ENCODE data around the gene POLN. TPM values are rescaled to one million over a fixed set of nuclear protein-coding genes. Genes with fewer than 3 reads are reported as not detected.
A peak's percentile ranks its signal among the peaks of the same experiment; 100 is the strongest.

The POLN gene
- total RNA-seq, 3 donors from 2014 or later = 1.4 to 4.6 (median 1.4) TPM

DNA sequence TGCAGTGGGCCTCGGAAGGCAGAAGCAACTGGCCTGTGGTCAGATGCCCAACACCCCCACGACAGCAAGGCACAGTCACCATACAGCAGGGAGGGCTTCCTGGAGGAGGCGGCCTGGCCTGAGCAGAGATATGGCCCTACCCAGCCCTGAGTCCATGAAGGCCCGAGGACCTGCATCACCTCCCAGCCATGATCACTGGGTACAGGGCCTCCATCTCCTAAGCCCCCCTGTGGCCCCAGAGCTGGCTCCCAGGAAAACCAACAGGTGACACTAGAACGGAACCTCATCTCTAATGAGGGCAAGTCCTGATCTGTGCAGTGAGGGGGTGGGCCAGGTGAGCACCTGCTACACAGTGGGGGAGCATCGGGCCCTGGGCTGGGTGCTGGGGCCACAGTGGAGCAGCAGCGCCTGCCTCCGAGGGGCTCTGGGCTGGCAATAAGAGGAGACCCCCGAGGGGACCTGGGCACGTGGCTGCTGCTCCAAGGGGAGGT is 46.2 kb upstream of the POLN start:
- peak in 2 of 3 donors; percentile 16 to 27 for DNase-seq
- TF ChIP-seq, protein P1, sequence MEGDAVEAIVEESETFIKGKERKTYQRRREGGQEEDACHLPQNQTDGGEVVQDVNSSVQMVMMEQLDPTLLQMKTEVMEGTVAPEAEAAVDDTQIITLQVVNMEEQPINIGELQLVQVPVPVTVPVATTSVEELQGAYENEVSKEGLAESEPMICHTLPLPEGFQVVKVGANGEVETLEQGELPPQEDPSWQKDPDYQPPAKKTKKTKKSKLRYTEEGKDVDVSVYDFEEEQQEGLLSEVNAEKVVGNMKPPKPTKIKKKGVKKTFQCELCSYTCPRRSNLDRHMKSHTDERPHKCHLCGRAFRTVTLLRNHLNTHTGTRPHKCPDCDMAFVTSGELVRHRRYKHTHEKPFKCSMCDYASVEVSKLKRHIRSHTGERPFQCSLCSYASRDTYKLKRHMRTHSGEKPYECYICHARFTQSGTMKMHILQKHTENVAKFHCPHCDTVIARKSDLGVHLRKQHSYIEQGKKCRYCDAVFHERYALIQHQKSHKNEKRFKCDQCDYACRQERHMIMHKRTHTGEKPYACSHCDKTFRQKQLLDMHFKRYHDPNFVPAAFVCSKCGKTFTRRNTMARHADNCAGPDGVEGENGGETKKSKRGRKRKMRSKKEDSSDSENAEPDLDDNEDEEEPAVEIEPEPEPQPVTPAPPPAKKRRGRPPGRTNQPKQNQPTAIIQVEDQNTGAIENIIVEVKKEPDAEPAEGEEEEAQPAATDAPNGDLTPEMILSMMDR (IDR thresholded peaks at IDR 0.05) = no peak
- H3K4me3 ChIP-seq = no peak overlapping the region
- H3K4me1 ChIP-seq (ENCODE audit: low read depth) = no peaks in the 10 kb centered on the region
- H3K9me3 ChIP-seq = no peaks in the 10 kb centered on the region
- intact Hi-C loops (cut with DNase I, micrococcal nuclease) = no loop called here
- H3K36me3 ChIP-seq (ENCODE audit: low read depth) = no peaks in the 10 kb centered on the region
- no peak for ATAC-seq

DNA sequence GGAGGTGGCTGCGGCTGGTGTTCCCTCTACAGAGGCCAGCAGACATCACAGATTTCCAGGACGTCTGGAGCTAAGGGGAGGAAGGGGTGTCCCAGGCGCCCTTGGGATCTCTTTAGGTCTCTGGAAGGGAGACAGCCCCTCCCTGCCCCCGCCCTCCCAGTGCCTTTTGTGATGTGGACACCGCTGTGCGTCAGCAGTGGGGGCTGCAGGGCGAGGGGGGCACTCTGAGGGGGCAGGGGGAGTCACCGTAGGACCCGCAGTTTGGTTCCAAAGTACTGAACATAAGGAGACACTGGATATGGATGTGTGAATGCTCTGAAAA is 45.6 kb upstream of the POLN start:
- H3K9me3 ChIP-seq = no peaks in the 10 kb centered on the region
- no peak overlapping the region for H3K4me3 ChIP-seq
- no peaks in the 10 kb centered on the region for H3K4me1 ChIP-seq (ENCODE audit: low read depth)
- intact Hi-C loops (cut with DNase I, micrococcal nuclease) = no loop called here
- ATAC-seq = no peak
- H3K36me3 ChIP-seq (ENCODE audit: low read depth) = no peaks in the 10 kb centered on the region
- TF ChIP-seq, protein P1 (IDR thresholded peaks at IDR 0.05) = no peak
- peak in 2 of 3 donors; percentile 16 to 28 for DNase-seq

DNA sequence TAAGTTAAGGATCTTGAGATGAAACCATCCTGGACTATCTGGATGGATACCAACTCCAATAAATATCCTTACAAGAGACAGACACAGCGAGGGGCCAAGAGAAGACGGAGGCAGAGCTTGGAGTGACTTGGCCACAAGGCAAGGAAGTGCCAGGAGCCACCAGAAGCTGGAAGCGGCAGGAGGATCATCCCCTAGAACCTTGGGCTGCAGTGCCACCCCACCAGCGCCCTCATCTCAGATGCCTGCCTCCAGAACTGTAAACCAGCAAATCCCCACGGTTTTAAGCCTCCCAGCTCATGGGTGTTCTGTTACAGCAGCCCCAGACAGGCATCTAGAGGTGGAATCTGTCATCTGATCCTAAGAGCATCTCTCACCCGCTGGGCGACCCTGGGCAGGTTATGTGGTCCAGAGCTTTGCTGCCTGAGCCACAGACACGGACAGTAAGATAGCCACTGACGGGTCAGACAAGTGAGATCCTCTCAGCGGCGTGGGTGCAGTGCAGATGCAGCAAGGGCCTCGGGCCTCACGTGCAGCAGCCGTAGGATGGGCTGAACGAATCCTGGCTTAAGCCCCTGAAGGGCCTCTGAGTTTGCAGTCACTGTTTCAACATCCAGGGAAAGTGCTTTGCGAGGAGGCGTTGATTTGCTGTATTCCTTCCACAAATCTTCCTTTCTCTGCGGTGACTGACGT is 45.1 kb upstream of the POLN start:
- ATAC-seq (no peak), DNase-seq (peak in 1 of 3 donors; percentile 31)
- Histone ChIP-seq H3K9me3 (no peaks in the 10 kb centered on the region), H3K4me3 (no peak overlapping the region), H3K4me1 (ENCODE audit: low read depth) (no peaks in the 10 kb centered on the region), H3K36me3 (ENCODE audit: low read depth) (no peaks in the 10 kb centered on the region)
- TF ChIP-seq, protein P1 (IDR thresholded peaks at IDR 0.05) = no peak
- intact Hi-C loops (cut with DNase I, micrococcal nuclease) = no loop called here

DNA sequence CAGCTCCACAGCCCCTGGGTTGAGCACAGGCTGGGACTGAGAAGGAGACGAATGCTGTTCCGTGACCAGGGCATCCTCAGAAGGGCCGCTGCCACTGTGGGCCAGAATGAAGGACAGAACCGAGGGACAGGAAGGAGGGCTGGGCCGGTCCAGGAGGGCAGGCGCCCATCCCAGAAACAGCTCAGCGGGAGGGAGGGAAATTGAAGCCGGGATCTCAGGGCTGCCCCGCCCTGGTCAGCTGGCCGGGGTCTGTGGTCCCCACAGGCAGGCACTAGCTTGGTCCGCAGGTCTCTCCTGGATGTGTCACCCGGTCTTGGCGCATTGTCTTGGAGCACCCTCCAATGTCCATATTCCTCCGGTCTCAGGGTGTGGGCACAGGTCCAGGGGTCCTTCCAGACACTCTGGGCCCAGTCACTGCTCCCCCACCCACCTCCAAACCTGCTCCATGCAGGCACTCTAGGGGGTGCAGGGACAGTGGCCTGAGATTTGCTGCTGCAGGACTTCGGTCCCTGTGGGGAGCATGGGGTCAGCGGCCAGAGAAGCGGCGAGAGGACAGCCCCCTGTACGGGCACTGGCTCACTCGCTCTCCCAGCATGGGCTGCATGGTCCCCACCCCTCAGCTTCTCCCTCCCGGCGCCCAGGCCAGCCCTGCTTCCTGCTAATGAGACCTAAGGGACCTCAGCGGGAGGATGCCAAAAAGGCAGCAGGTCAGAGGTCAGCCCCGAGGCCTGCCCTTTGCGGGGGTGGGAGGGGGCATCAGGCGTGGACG is 43.9 kb upstream of the POLN start:
- Histone ChIP-seq H3K4me3 (no peak overlapping the region), H3K9me3 (no peaks in the 10 kb centered on the region), H3K4me1 (ENCODE audit: low read depth) (no peaks in the 10 kb centered on the region), H3K36me3 (ENCODE audit: low read depth) (no peaks in the 10 kb centered on the region)
- TF ChIP-seq, protein P1 (IDR thresholded peaks at IDR 0.05) = no peak
- ATAC-seq (no peak), DNase-seq (peak in 2 of 3 donors; percentile 14 to 46)
- intact Hi-C loops (cut with DNase I, micrococcal nuclease) = no loop called here

DNA sequence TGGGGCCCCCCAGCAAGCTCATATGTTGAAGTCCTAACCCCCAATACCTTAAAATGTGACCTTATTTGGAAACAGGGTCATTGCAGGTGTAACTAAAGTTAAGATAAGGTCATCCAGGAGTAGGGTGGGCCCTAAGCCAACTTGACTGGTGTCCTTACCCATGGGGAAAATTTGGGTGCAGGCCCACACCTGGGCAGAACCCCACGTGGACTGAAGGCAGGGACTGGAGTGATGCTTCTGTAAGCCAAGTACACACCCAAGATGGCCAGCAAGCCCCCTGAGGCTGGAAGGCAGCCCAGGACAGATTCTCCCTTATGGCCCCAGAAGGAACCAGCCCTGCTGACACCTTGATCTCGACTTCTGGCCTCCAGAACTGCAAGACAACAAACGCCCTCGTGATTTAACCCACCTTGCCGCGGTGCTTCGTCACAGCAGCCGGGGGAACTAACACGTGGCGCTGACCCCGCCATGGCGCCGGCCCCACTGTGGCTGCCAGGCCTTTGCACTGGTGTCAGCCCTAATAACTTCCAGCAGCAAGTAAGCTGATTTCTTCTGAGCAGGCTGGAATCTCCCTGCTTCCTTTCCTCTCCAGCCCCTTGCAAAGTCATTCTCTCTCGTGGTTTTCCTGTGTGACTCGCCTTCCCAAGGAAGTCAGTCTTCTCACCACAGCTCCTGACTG is 43.2 kb upstream of the POLN start:
- H3K9me3 ChIP-seq = no peaks in the 10 kb centered on the region
- H3K4me3 ChIP-seq = no peak overlapping the region
- no peaks in the 10 kb centered on the region for H3K36me3 ChIP-seq (ENCODE audit: low read depth)
- no peaks in the 10 kb centered on the region for H3K4me1 ChIP-seq (ENCODE audit: low read depth)
- TF ChIP-seq, protein P1 (IDR thresholded peaks at IDR 0.05) = no peak
- DNase-seq = peak in 1 of 3 donors; percentile 24
- intact Hi-C loops (cut with DNase I, micrococcal nuclease) = no loop called here
- ATAC-seq = no peak

All from mucosa of descending colon (tissue), 3 donors.